ENCODE results near the gene MAMDC2.

GRCh38 chr9:70121818-70122436 lies 78.3 kb downstream of the MAMDC2 start:
- TF ChIP-seq EZH2 (IDR thresholded peaks at IDR 0.05; ENCODE audit: insufficient read depth, low read length) = no peak
- TF ChIP-seq, protein P1, sequence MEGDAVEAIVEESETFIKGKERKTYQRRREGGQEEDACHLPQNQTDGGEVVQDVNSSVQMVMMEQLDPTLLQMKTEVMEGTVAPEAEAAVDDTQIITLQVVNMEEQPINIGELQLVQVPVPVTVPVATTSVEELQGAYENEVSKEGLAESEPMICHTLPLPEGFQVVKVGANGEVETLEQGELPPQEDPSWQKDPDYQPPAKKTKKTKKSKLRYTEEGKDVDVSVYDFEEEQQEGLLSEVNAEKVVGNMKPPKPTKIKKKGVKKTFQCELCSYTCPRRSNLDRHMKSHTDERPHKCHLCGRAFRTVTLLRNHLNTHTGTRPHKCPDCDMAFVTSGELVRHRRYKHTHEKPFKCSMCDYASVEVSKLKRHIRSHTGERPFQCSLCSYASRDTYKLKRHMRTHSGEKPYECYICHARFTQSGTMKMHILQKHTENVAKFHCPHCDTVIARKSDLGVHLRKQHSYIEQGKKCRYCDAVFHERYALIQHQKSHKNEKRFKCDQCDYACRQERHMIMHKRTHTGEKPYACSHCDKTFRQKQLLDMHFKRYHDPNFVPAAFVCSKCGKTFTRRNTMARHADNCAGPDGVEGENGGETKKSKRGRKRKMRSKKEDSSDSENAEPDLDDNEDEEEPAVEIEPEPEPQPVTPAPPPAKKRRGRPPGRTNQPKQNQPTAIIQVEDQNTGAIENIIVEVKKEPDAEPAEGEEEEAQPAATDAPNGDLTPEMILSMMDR (IDR thresholded peaks at IDR 0.05; ENCODE audit: insufficient read depth, low read depth, low read length) = no peak

All from astrocyte (in vitro differentiated cells and primary cell).